GM23338 (cell line): Measurements from ENCODE around the gene CENPX. TPM values are rescaled to one million over a fixed set of nuclear protein-coding genes. Genes with fewer than 3 reads are reported as not detected.

Experiments used
- ATAC-seq: fragments of 200-7000 bp; cut with Tn5 transposase; 3 replicates; pipeline ENCODE4 v1.9.1; 2020
- DNase-seq: peaks from one replicate; pipeline ENCODE4 v3.0.0-alpha.2; 2015; ENCODE audit warnings: low spot score
- H2AFZ ChIP-seq: fragments of 200-600 bp; sonication (generic); 2 replicates; pipeline ENCODE4 v1.8.0; 2016; ENCODE audit warnings: antibody characterized with exemption, mild to moderate bottlenecking, moderate library complexity
- H3F3A ChIP-seq: fragments of 200-600 bp; sonication (generic); replicated peaks from 2 replicates; pipeline ENCODE4 v1.8.0; 2017; ENCODE audit warnings: antibody characterized with exemption, mixed run types, low read depth
- H3K27ac ChIP-seq: fragments of 200-600 bp; sonication (generic); 2 replicates; pipeline ENCODE4 v1.6.1; 2016; ENCODE audit warnings: low read depth
- H3K27me3 ChIP-seq: fragments of 200-600 bp; sonication (generic); 2 replicates; pipeline ENCODE4 v1.8.0; 2016; ENCODE audit warnings: mild to moderate bottlenecking, mixed run types, moderate library complexity; ENCODE audit not compliant: insufficient read depth
- H3K36me3 ChIP-seq: fragments of 200-600 bp; sonication (generic); 2 replicates; pipeline ENCODE4 v1.8.0; 2016; ENCODE audit warnings: mild to moderate bottlenecking; ENCODE audit not compliant: insufficient read depth
- H3K4me1 ChIP-seq: fragments of 200-600 bp; sonication (generic); 2 replicates; pipeline ENCODE4 v1.8.0; 2016; ENCODE audit warnings: mild to moderate bottlenecking, moderate library complexity; ENCODE audit not compliant: insufficient read depth
- H3K4me2 ChIP-seq: fragments of 200-600 bp; sonication (generic); 2 replicates; pipeline ENCODE4 v1.7.1; 2017; ENCODE audit warnings: mixed run types
- H3K4me3 ChIP-seq: fragments of 200-600 bp; sonication (generic); 2 replicates; pipeline ENCODE4 v1.6.1; 2016; ENCODE audit warnings: mixed run types
- H3K79me2 ChIP-seq: fragments of 200-600 bp; sonication (generic); replicated peaks from 2 replicates; pipeline ENCODE4 v1.8.0; 2017; ENCODE audit warnings: mild to moderate bottlenecking; ENCODE audit not compliant: insufficient read depth
- H3K9me2 ChIP-seq: fragments of 200-600 bp; sonication (generic); 2 replicates; pipeline ENCODE4 v1.8.0; 2017; ENCODE audit not compliant: insufficient read depth
- H4K20me1 ChIP-seq: fragments of 200-600 bp; sonication (generic); replicated peaks from 2 replicates; pipeline ENCODE4 v1.8.0; 2017; ENCODE audit warnings: mild to moderate bottlenecking; ENCODE audit not compliant: insufficient read depth
- H3K27ac Mint-ChIP-seq: 2 replicates; pipeline ENCODE4 v1.8.0; 2020; ENCODE audit warnings: inconsistent platforms, mild to moderate bottlenecking, moderate library complexity, mixed read lengths
- H3K27me3 Mint-ChIP-seq: 3 replicates; pipeline ENCODE4 v1.8.0; 2022; ENCODE audit warnings: low read depth, mild to moderate bottlenecking, moderate library complexity, mixed read lengths, inconsistent platforms; ENCODE audit not compliant: insufficient read depth, poor library complexity
- H3K36me3 Mint-ChIP-seq: 3 replicates; pipeline ENCODE4 v1.8.0; 2021; ENCODE audit warnings: low read depth, mild to moderate bottlenecking, inconsistent platforms, moderate library complexity, mixed read lengths
- H3K4me1 Mint-ChIP-seq: 3 replicates; pipeline ENCODE4 v1.8.0; 2020; ENCODE audit warnings: mild to moderate bottlenecking, inconsistent platforms, mixed read lengths
- H3K4me3 Mint-ChIP-seq: 3 replicates; pipeline ENCODE4 v1.8.0; 2021; ENCODE audit warnings: moderate library complexity, mild to moderate bottlenecking, inconsistent platforms, mixed read lengths
- H3K9me3 Mint-ChIP-seq: 3 replicates; pipeline ENCODE4 v1.8.0; 2020; ENCODE audit warnings: moderate library complexity, mild to moderate bottlenecking, inconsistent platforms, mixed read lengths
- CREB1 ChIP-seq: fragments of 250-450 bp; sonication (Bioruptor Pico); IDR thresholded peaks from 2 replicates; pipeline ENCODE4 v1.5.0; 2020; ENCODE audit warnings: low read depth, mild to moderate bottlenecking, moderate library complexity
- CTCF ChIP-seq, 2 experiments: fragments of 200-600 bp in 1 of 2; sonication (generic) in 1 of 2; conservative IDR thresholded peaks; 2 replicates each; pipeline versions ENCODE4 v1.5.1 to v1.6.1; 2016 to 2017; ENCODE audit warnings: antibody characterized with exemption in 2 of 2, low read depth in 2 of 2, mild to moderate bottlenecking in 2 of 2, moderate library complexity in 1 of 2
- ETS1 ChIP-seq: IDR thresholded peaks from 2 replicates; pipeline ENCODE4 v1.6.1; 2016; ENCODE audit warnings: antibody characterized with exemption
- EZH2 ChIP-seq: fragments of 200-600 bp; sonication (generic); IDR thresholded peaks from one replicate; pipeline ENCODE4 v1.8.0; 2017; ENCODE audit warnings: antibody characterized with exemption, mild to moderate bottlenecking, low read depth; ENCODE audit not compliant: unreplicated experiment
- EZH2phosphoT487 ChIP-seq: fragments of 200-600 bp; sonication (generic); IDR thresholded peaks from one replicate; pipeline ENCODE4 v1.8.1; 2018; ENCODE audit warnings: antibody characterized with exemption; ENCODE audit not compliant: unreplicated experiment
- JUNB ChIP-seq: IDR thresholded peaks from one replicate; pipeline ENCODE4 v1.6.1; 2016; ENCODE audit warnings: antibody characterized with exemption; ENCODE audit not compliant: unreplicated experiment
- NANOG ChIP-seq: IDR thresholded peaks from 2 replicates; pipeline ENCODE4 v1.6.1; 2016; ENCODE audit warnings: antibody characterized with exemption, borderline replicate concordance
- POLR2AphosphoS5 ChIP-seq: IDR thresholded peaks from 2 replicates; pipeline ENCODE4 v1.6.1; 2016; ENCODE audit warnings: antibody characterized with exemption, low read depth
- STAT1 ChIP-seq: IDR thresholded peaks from one replicate; pipeline ENCODE4 v1.6.1; 2016; ENCODE audit warnings: antibody characterized with exemption; ENCODE audit not compliant: unreplicated experiment
- ZNF114 ChIP-seq: fragments of 250-450 bp; sonication (Bioruptor Pico); IDR thresholded peaks from 2 replicates; pipeline ENCODE4 v1.5.0; 2020; ENCODE audit warnings: mild to moderate bottlenecking, moderate library complexity
- ZNF331 ChIP-seq: fragments of 250-450 bp; sonication (Bioruptor Pico); IDR thresholded peaks from 2 replicates; pipeline ENCODE4 v1.5.0; 2020; ENCODE audit warnings: low read depth, mild to moderate bottlenecking, moderate library complexity
- polyA plus RNA-seq: library from polyadenylated mRNA; unstranded; fragments of >200 nt; fragmentation: Nextera tagmentation; extraction: Ambion mirVana; gene quantifications from 2 replicates; pipeline ENCODE4 v1.2.1, GENCODE V29; 2016
- total RNA-seq: library from RNA; depleted of rRNA; stranded (reverse); fragments of >200 nt; shearing (Covaris generic); gene quantifications from 2 replicates; pipeline ENCODE4 v1.2.3, GENCODE V29; 2014
- TF ChIP-seq, protein P1 (sequence below): IDR thresholded peaks from one replicate; pipeline ENCODE4 v1.6.1; 2018; ENCODE audit warnings: antibody characterized with exemption; ENCODE audit not compliant: unreplicated experiment
- TF ChIP-seq, protein P2 (sequence below): fragments of 250-450 bp; sonication (Bioruptor Pico); IDR thresholded peaks from 2 replicates; pipeline ENCODE4 v1.5.0; 2020; ENCODE audit warnings: mild to moderate bottlenecking, moderate library complexity

CENPX gene
- total and polyA plus RNA-seq, 2 experiments from 2014 or later: 114 to 157 TPM

DNA sequence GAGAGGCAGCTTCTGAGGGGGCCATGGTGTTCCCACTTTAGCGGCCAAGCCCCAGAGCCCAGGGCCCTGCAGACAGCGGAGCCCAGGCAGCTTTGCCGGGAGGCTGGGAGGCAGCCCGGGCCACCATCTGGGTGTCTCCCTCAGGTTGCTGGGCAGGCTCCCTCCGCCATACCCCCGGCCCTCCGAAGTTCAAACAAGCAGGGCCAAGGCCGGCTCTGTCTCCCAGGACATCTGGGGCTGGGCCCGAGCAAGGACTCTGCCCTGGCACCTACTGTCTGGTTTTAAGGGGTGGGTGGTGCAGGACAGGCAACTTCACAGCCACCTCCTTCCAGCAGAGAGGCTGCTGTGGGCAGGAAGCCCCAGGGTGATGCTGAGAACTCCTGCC lies 40.3 kb upstream of the CENPX start:
- no peak overlapping the region for H3K4me3 ChIP-seq
- Mint-ChIP-seq H3K36me3 (peaks cover 4% of the 10 kb centered on the region), H3K27me3 (peaks cover 7% of the 10 kb centered on the region), H3K27ac (no peak overlapping the region), H3K9me3 (no peaks in the 10 kb centered on the region), H3K4me3 (no peak overlapping the region), H3K4me1 (peaks cover 4% of the 10 kb centered on the region; the same call in 2 of the 3 replicates)
- TF ChIP-seq EZH2phosphoT487 (no peak), ETS1 (no peak), CREB1 (CRISPR knock-in tag) (no peak), ZNF114 (CRISPR knock-in tag) (no peak), ZNF331 (CRISPR knock-in tag) (no peak), EZH2 (no peak), CTCF (conservative IDR thresholded peaks at IDR 0.05; ENCODE audit: low read depth in 2 of 2) (no peak), STAT1 (no peak), JUNB (no peak), POLR2AphosphoS5 (no peak), NANOG (no peak)
- TF ChIP-seq, protein P1, sequence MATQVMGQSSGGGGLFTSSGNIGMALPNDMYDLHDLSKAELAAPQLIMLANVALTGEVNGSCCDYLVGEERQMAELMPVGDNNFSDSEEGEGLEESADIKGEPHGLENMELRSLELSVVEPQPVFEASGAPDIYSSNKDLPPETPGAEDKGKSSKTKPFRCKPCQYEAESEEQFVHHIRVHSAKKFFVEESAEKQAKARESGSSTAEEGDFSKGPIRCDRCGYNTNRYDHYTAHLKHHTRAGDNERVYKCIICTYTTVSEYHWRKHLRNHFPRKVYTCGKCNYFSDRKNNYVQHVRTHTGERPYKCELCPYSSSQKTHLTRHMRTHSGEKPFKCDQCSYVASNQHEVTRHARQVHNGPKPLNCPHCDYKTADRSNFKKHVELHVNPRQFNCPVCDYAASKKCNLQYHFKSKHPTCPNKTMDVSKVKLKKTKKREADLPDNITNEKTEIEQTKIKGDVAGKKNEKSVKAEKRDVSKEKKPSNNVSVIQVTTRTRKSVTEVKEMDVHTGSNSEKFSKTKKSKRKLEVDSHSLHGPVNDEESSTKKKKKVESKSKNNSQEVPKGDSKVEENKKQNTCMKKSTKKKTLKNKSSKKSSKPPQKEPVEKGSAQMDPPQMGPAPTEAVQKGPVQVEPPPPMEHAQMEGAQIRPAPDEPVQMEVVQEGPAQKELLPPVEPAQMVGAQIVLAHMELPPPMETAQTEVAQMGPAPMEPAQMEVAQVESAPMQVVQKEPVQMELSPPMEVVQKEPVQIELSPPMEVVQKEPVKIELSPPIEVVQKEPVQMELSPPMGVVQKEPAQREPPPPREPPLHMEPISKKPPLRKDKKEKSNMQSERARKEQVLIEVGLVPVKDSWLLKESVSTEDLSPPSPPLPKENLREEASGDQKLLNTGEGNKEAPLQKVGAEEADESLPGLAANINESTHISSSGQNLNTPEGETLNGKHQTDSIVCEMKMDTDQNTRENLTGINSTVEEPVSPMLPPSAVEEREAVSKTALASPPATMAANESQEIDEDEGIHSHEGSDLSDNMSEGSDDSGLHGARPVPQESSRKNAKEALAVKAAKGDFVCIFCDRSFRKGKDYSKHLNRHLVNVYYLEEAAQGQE: no peak
- TF ChIP-seq, protein P2, sequence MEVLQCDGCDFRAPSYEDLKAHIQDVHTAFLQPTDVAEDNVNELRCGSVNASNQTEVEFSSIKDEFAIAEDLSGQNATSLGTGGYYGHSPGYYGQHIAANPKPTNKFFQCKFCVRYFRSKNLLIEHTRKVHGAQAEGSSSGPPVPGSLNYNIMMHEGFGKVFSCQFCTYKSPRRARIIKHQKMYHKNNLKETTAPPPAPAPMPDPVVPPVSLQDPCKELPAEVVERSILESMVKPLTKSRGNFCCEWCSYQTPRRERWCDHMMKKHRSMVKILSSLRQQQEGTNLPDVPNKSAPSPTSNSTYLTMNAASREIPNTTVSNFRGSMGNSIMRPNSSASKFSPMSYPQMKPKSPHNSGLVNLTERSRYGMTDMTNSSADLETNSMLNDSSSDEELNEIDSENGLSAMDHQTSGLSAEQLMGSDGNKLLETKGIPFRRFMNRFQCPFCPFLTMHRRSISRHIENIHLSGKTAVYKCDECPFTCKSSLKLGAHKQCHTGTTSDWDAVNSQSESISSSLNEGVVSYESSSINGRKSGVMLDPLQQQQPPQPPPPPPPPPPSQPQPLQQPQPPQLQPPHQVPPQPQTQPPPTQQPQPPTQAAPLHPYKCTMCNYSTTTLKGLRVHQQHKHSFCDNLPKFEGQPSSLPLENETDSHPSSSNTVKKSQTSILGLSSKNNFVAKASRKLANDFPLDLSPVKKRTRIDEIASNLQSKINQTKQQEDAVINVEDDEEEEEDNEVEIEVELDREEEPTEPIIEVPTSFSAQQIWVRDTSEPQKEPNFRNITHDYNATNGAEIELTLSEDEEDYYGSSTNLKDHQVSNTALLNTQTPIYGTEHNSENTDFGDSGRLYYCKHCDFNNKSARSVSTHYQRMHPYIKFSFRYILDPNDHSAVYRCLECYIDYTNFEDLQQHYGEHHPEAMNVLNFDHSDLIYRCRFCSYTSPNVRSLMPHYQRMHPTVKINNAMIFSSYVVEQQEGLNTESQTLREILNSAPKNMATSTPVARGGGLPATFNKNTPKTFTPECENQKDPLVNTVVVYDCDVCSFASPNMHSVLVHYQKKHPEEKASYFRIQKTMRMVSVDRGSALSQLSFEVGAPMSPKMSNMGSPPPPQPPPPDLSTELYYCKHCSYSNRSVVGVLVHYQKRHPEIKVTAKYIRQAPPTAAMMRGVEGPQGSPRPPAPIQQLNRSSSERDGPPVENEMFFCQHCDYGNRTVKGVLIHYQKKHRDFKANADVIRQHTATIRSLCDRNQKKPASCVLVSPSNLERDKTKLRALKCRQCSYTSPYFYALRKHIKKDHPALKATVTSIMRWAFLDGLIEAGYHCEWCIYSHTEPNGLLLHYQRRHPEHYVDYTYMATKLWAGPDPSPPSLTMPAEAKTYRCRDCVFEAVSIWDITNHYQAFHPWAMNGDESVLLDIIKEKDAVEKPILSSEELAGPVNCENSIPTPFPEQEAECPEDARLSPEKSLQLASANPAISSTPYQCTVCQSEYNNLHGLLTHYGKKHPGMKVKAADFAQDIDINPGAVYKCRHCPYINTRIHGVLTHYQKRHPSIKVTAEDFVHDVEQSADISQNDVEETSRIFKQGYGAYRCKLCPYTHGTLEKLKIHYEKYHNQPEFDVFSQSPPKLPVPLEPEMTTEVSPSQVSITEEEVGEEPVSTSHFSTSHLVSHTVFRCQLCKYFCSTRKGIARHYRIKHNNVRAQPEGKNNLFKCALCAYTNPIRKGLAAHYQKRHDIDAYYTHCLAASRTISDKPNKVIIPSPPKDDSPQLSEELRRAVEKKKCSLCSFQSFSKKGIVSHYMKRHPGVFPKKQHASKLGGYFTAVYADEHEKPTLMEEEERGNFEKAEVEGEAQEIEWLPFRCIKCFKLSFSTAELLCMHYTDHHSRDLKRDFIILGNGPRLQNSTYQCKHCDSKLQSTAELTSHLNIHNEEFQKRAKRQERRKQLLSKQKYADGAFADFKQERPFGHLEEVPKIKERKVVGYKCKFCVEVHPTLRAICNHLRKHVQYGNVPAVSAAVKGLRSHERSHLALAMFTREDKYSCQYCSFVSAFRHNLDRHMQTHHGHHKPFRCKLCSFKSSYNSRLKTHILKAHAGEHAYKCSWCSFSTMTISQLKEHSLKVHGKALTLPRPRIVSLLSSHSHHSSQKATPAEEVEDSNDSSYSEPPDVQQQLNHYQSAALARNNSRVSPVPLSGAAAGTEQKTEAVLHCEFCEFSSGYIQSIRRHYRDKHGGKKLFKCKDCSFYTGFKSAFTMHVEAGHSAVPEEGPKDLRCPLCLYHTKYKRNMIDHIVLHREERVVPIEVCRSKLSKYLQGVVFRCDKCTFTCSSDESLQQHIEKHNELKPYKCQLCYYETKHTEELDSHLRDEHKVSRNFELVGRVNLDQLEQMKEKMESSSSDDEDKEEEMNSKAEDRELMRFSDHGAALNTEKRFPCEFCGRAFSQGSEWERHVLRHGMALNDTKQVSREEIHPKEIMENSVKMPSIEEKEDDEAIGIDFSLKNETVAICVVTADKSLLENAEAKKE (CRISPR knock-in tag): no peak
- no peaks in the 10 kb centered on the region for H3K36me3 ChIP-seq
- H3K4me1 ChIP-seq: no peaks in the 10 kb centered on the region
- no peaks in the 10 kb centered on the region for H3K79me2 ChIP-seq
- H3K4me2 ChIP-seq: no peak overlapping the region
- H4K20me1 ChIP-seq: no peaks in the 10 kb centered on the region
- H3K9me2 ChIP-seq: no peaks in the 10 kb centered on the region
- ATAC-seq (no peak), DNase-seq (no peak)
- no peak overlapping the region for H2AFZ ChIP-seq
- peaks cover 7% of the 10 kb centered on the region; the same call in 1 of the 2 replicates for H3F3A ChIP-seq
- H3K27ac ChIP-seq: no peak overlapping the region
- H3K27me3 ChIP-seq: no peaks in the 10 kb centered on the region
